ENCODE measurements around the gene ZNF219. TPM values are rescaled to one million over a fixed set of nuclear protein-coding genes. Genes with fewer than 3 reads are reported as not detected.
A peak's percentile ranks its signal among the peaks of the same experiment; 100 is the strongest.

The ZNF219 gene
- total RNA-seq, 2 experiments from 2014 or later, result 5.0 to 6.2 TPM

DNA sequence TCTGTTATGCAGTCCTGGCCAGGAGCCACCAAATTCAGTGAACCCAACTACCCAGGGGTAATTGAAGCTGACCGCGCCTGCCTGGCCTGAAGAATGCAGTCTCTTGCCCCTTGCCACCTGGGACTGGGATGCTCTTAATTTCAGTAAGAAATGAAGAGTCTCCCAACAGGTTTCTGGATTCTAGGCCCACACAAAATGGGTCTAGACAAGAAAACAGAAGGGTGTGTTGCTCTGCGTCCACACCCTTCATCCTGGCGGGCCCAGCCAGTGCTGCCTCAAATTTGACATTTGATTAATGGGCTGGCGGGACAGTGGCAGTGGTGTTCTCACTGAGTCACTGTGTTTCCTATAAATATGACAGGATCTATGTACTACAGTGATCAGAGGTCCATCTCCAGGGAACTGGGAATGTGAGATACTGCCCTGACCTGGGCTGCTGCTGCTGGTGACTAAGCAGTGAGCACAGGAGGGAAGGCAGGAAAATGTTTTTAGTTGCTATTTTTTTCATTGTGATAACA is 8.9 kb upstream of the ZNF219 start:
- POLR2A ChIA-PET, result no interaction called here
- Mint-ChIP-seq H3K27ac (no peak overlapping the region), H3K27me3 (no peaks in the 10 kb centered on the region), H3K36me3 (ENCODE audit: low read depth) (peaks cover 1% of the 10 kb centered on the region), H3K9me3 (no peaks in the 10 kb centered on the region), H3K4me3 (no peak overlapping the region), H3K4me1 (peaks cover 28% of the 10 kb centered on the region)
- DNase-seq, result no peak
- CTCF ChIA-PET, result interaction anchor here (0.6 kb wide), 1 partner anchor 19 kb away, joined by 3 read pairs; no protein-coding TSS in a partner anchor

DNA sequence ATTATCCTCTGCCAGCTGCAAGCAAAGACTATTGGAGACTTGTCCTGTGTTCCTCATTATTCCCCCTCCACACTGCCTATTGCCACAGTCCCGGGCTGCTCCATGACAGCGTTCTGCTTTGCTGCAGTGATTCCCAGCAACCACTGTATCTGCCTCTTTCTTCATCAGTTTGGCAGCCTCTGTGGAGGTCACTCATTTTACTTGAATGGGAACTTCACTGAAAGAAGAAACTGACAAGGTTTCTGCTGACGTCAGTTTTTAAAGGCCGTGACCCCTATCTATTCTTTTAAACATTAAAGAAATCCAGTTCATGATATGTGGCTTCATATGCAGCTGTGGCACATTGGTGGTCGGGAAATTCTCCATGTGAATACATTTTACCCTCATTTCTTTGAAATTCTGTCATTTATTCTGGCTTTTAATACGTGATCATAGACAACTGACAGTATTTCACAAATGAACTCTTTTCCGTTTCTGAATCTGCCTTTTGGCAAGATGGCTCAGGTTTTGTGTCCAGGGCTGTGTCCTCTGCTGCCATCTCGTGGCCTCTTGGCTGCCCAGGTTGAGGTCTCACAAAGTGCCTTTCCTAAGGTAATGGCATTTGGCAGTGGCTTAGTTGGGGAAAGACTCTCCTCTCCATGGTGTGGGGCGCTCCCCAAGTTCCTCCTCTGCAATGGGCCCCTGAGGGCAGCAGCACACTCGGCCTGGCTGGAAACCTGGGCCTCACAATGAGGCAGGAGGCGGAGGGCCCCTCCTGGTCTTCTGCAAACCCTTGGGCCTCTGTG is 8.2 kb upstream of the ZNF219 start:
- no peaks in the 10 kb centered on the region for H3K9me3 Mint-ChIP-seq
- POLR2A ChIA-PET, result no interaction called here
- peaks cover 34% of the 10 kb centered on the region for H3K4me1 Mint-ChIP-seq
- no peak overlapping the region for H3K4me3 Mint-ChIP-seq
- H3K36me3 Mint-ChIP-seq (ENCODE audit: low read depth), result peaks cover 1% of the 10 kb centered on the region
- H3K27me3 Mint-ChIP-seq, result no peaks in the 10 kb centered on the region
- DNase-seq, result peak; percentile 81
- CTCF ChIA-PET, result interaction anchor here (0.6 to 6.3 kb wide), 2 partner anchors 13 to 18 kb away, joined by 3 to 121 read pairs; no protein-coding TSS in a partner anchor
- no peak overlapping the region for H3K27ac Mint-ChIP-seq

GRCh38 chr14:21106176-21106497 is 7.7 kb upstream of the ZNF219 start:
- Mint-ChIP-seq H3K4me1 (peaks cover 38% of the 10 kb centered on the region), H3K9me3 (no peaks in the 10 kb centered on the region), H3K27ac (no peak overlapping the region), H3K27me3 (no peaks in the 10 kb centered on the region), H3K4me3 (no peak overlapping the region), H3K36me3 (ENCODE audit: low read depth) (peaks cover 1% of the 10 kb centered on the region)
- ChIA-PET POLR2A (no interaction called here), CTCF (interaction anchor here (6.3 to 7.1 kb wide), 2 partner anchors 13 to 91 kb away, joined by 92 to 121 read pairs; no protein-coding TSS in a partner anchor)
- no peak for DNase-seq

GRCh38 chr14:21105095-21105494 is 6.6 kb upstream of the ZNF219 start:
- Mint-ChIP-seq H3K4me3 (peak overlapping the region; percentile 87), H3K27me3 (no peaks in the 10 kb centered on the region), H3K36me3 (ENCODE audit: low read depth) (peaks cover 1% of the 10 kb centered on the region), H3K27ac (peak overlapping the region; percentile 93), H3K9me3 (no peaks in the 10 kb centered on the region), H3K4me1 (peaks cover 37% of the 10 kb centered on the region)
- CTCF ChIA-PET, result interaction anchor here (0.6 to 7.1 kb wide), 16 partner anchors 11 to 314 kb away, joined by 3 to 121 read pairs (median 7); partner anchors contain the start of gene ARHGEF40
- DNase-seq, result no peak
- POLR2A ChIA-PET, result interaction anchor here (0.7 kb wide), 1 partner anchor 18 kb away, joined by 3 read pairs; no protein-coding TSS in a partner anchor

- ChIA-PET CTCF (interaction anchor here (0.6 to 7.1 kb wide), 21 partner anchors 11 to 452 kb away, joined by 3 to 121 read pairs (median 6); partner anchors contain the start of gene ARHGEF40), POLR2A (interaction anchor here (0.7 to 1.0 kb wide), 3 partner anchors 13 to 90 kb away, joined by 3 to 5 read pairs (median 3); no protein-coding TSS in a partner anchor)
- H3K27me3 Mint-ChIP-seq, result peaks cover under 1% of the 10 kb centered on the region
- H3K4me1 Mint-ChIP-seq, result peaks cover 37% of the 10 kb centered on the region
- H3K4me3 Mint-ChIP-seq, result peak overlapping the region; percentile 87
- peak; percentile 68 for DNase-seq
- H3K36me3 Mint-ChIP-seq (ENCODE audit: low read depth), result peaks cover 1% of the 10 kb centered on the region
- H3K9me3 Mint-ChIP-seq, result no peaks in the 10 kb centered on the region
- H3K27ac Mint-ChIP-seq, result peak overlapping the region; percentile 93
These were observed 6.1 kb upstream of the ZNF219 start for GRCh38 chr14:21104448-21105060.

DNA sequence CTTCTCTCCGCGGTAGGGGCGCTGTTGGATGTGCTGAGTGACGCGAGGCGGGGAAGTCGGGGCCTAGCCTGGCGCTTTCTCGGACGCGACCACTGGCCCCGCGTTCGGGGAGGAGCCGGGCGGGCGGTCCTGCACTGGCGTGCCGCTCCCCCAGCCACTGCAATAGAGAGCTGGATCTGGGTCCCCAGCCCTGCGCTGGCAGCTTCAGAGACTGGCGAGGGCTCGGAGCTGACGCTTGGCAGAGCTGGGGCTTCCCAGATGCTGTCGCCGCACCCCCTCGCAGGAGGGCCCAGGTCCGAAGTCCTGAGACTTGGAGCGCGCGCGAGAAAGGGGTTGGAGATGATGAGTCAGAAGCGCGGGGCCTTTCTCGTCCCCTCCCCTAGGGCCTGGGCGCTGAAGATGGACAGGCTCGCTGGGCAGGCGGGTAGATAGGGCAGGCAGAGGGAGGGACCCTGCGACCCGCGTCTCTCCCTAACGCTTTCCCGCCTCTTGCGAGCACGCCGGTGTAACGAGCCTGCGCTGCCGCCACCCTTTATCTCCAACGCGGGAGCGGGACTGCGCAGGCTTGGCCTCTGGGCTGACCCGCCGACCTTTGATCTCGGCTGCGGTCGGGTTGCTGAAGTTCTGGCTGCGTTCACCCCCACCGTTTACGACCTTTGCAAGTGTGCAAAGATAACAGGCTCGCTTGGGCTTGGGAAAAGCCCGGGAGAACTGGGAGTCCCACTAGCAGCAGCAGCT is 5.4 kb upstream of the ZNF219 start:
- H3K27ac Mint-ChIP-seq, result peak overlapping the region; percentile 93
- peaks cover 7% of the 10 kb centered on the region for H3K27me3 Mint-ChIP-seq
- no peaks in the 10 kb centered on the region for H3K9me3 Mint-ChIP-seq
- ChIA-PET POLR2A (interaction anchor here (0.8 to 1.0 kb wide), 2 partner anchors 12 to 89 kb away, joined by 3 to 5 read pairs; no protein-coding TSS in a partner anchor), CTCF (interaction anchor here (0.8 to 7.1 kb wide), 26 partner anchors 10 to 886 kb away, joined by 3 to 121 read pairs (median 6); partner anchors contain the start of gene ARHGEF40)
- DNase-seq, result peak; percentile 97
- H3K4me1 Mint-ChIP-seq, result peaks cover 44% of the 10 kb centered on the region
- H3K4me3 Mint-ChIP-seq, result peak overlapping the region; percentile 87
- H3K36me3 Mint-ChIP-seq (ENCODE audit: low read depth), result peaks cover 1% of the 10 kb centered on the region

GRCh38 chr14:21103411-21103709 is 4.9 kb upstream of the ZNF219 start:
- H3K9me3 Mint-ChIP-seq, result no peaks in the 10 kb centered on the region
- ChIA-PET POLR2A (no interaction called here), CTCF (interaction anchor here (0.9 to 7.1 kb wide), 17 partner anchors 10 to 886 kb away, joined by 3 to 121 read pairs (median 5); partner anchors contain the start of gene ARHGEF40)
- peak overlapping the region; percentile 93 for H3K27ac Mint-ChIP-seq
- H3K4me1 Mint-ChIP-seq, result peaks cover 47% of the 10 kb centered on the region
- DNase-seq, result no peak
- H3K4me3 Mint-ChIP-seq, result peak overlapping the region; percentile 87
- peaks cover 1% of the 10 kb centered on the region for H3K36me3 Mint-ChIP-seq (ENCODE audit: low read depth)
- H3K27me3 Mint-ChIP-seq, result peaks cover 11% of the 10 kb centered on the region

GRCh38 chr14:21102521-21103410 is 4.3 kb upstream of the ZNF219 start:
- no peak for DNase-seq
- H3K36me3 Mint-ChIP-seq (ENCODE audit: low read depth), result peaks cover 1% of the 10 kb centered on the region
- CTCF ChIA-PET, result interaction anchor here (0.9 to 7.1 kb wide), 17 partner anchors 9 to 754 kb away, joined by 3 to 121 read pairs (median 4); partner anchors contain the start of gene ARHGEF40
- POLR2A ChIA-PET, result no interaction called here
- peaks cover 47% of the 10 kb centered on the region for H3K4me1 Mint-ChIP-seq
- peaks cover 11% of the 10 kb centered on the region for H3K27me3 Mint-ChIP-seq
- no peaks in the 10 kb centered on the region for H3K9me3 Mint-ChIP-seq
- H3K4me3 Mint-ChIP-seq, result peak overlapping the region; percentile 87
- peak overlapping the region; percentile 93 for H3K27ac Mint-ChIP-seq

- peak overlapping the region; percentile 87 for H3K4me3 Mint-ChIP-seq
- H3K36me3 Mint-ChIP-seq (ENCODE audit: low read depth), result peaks cover 1% of the 10 kb centered on the region
- H3K27me3 Mint-ChIP-seq, result peaks cover 17% of the 10 kb centered on the region
- no peaks in the 10 kb centered on the region for H3K9me3 Mint-ChIP-seq
- peak overlapping the region; percentile 28 for H3K27ac Mint-ChIP-seq
- DNase-seq, result no peak
- ChIA-PET POLR2A (no interaction called here), CTCF (interaction anchor here (1.1 to 7.1 kb wide), 5 partner anchors 8 to 132 kb away, joined by 3 to 121 read pairs (median 52); no protein-coding TSS in a partner anchor)
- peaks cover 53% of the 10 kb centered on the region for H3K4me1 Mint-ChIP-seq
These were observed 3.5 kb upstream of the ZNF219 start for GRCh38 chr14:21101802-21102413.

DNA sequence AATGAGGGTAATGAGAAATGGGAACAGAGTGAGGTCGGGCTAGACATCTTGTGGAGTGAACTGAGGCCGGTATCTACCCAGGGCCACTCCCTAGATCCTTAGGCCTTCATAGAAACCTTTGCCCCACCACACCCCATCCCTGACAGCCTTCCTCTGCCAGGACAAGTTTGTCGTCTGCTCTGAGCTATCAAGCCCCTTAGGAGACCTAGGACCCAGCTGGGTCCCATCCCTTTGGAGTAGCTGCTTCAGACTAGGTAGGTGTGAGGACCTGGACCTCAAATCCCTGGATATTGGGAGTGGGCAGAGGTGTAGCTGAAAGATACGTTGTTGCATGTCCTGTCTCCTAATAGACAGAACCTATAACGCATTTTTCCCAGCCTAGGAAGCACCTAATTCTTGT is 2.5 kb upstream of the ZNF219 start, which contains the start of gene TMEM253:
TMEM253 (plus strand) TSS at position 136 of the 400 bp plus-strand sequence. CDS start 278 bp downstream, outside the sequence.
- H3K4me3 Mint-ChIP-seq, result no peak within 1 kb of the TSS
- no peak within 1 kb of the TSS for H3K27ac Mint-ChIP-seq
- H3K36me3 Mint-ChIP-seq (ENCODE audit: low read depth), result peaks cover 1% of the 10 kb centered on the region
- H3K9me3 Mint-ChIP-seq, result no peaks in the 10 kb centered on the region
- ChIA-PET CTCF (interaction anchor here (0.6 to 7.1 kb wide), 5 partner anchors 7 to 214 kb away, joined by 3 to 121 read pairs (median 52); no protein-coding TSS in a partner anchor), POLR2A (no interaction called here)
- H3K4me1 Mint-ChIP-seq, result peaks cover 48% of the 10 kb centered on the region
- H3K27me3 Mint-ChIP-seq, result peaks cover 18% of the 10 kb centered on the region
- DNase-seq, result no peak

GRCh38 chr14:21099596-21099985 is 1.1 kb upstream of the ZNF219 start:
- no peaks in the 10 kb centered on the region for H3K9me3 Mint-ChIP-seq
- no peak overlapping the region for H3K27ac Mint-ChIP-seq
- peaks cover 18% of the 10 kb centered on the region for H3K27me3 Mint-ChIP-seq
- no peak for DNase-seq
- peaks cover under 1% of the 10 kb centered on the region for H3K36me3 Mint-ChIP-seq (ENCODE audit: low read depth)
- ChIA-PET POLR2A (interaction anchor here (0.5 kb wide), 1 partner anchor 43 kb away, joined by 3 read pairs; no protein-coding TSS in a partner anchor), CTCF (interaction anchor here (7.1 kb wide), 1 partner anchor 85 kb away, joined by 92 read pairs; no protein-coding TSS in a partner anchor)
- peaks cover 42% of the 10 kb centered on the region for H3K4me1 Mint-ChIP-seq
- peak overlapping the region; percentile 77 for H3K4me3 Mint-ChIP-seq
